PFSK-1 (cell line): Measurements from ENCODE around the gene OGFR.

Experiments used
- FOXP2 ChIP-seq: optimal IDR thresholded peaks from 2 replicates; pipeline ENCODE3; 2011; ENCODE audit warnings: borderline replicate concordance, control low read depth, inconsistent platforms; ENCODE audit not compliant: insufficient read depth; ENCODE audit errors: extremely low read length, extremely low read depth
- POLR2AphosphoS5 ChIP-seq: IDR thresholded peaks from 2 replicates; pipeline ENCODE4 v1.6.1; 2012; ENCODE audit warnings: low read depth, mild to moderate bottlenecking, control low read depth, low read length, moderate library complexity
- REST ChIP-seq, 2 experiments: IDR thresholded peaks; 2 replicates each; pipeline versions ENCODE4 v1.6.1 to v1.8.0; 2011 to 2012; ENCODE audit warnings: low read depth in 2 of 2, low read length in 2 of 2, control low read depth in 1 of 2, inconsistent platforms in 1 of 2, mild to moderate bottlenecking in 1 of 2, moderate library complexity in 1 of 2; ENCODE audit not compliant: insufficient read depth in 1 of 2
- SIN3A ChIP-seq: IDR thresholded peaks from 2 replicates; pipeline ENCODE4 v1.6.1; 2012; ENCODE audit warnings: mild to moderate bottlenecking, low read length, moderate library complexity, borderline replicate concordance; ENCODE audit not compliant: insufficient read depth
- TAF1 ChIP-seq: IDR thresholded peaks from 2 replicates; pipeline ENCODE4 v1.6.1; 2012; ENCODE audit warnings: low read length, control low read depth, borderline replicate concordance; ENCODE audit not compliant: insufficient read depth

Gene OGFR

GRCh38 chr20:62772103-62772611 lies 32.5 kb upstream of the OGFR start:
- TF ChIP-seq TAF1 (no peak), SIN3A (no peak), REST (IDR thresholded peaks at IDR 0.05; ENCODE audit: insufficient read depth in 1 of 2, low read depth in 2 of 2, low read length in 2 of 2) (no peak), POLR2AphosphoS5 (no peak), FOXP2 (no peak)

GRCh38 chr20:62772619-62772989 lies 32.0 kb upstream of the OGFR start:
- no peak for TF ChIP-seq FOXP2
- no peak for TF ChIP-seq REST (IDR thresholded peaks at IDR 0.05; ENCODE audit: insufficient read depth in 1 of 2, low read depth in 2 of 2, low read length in 2 of 2)
- no peak for TF ChIP-seq SIN3A
- TF ChIP-seq TAF1, result no peak
- no peak for TF ChIP-seq POLR2AphosphoS5

GRCh38 chr20:62772990-62773844 lies 31.4 kb upstream of the OGFR start:
- no peak for TF ChIP-seq TAF1

GRCh38 chr20:62773845-62774714 lies 30.6 kb upstream of the OGFR start:
- no peak for TF ChIP-seq SIN3A

- TF ChIP-seq REST (IDR thresholded peaks at IDR 0.05; ENCODE audit: insufficient read depth in 1 of 2, low read depth in 2 of 2, low read length in 2 of 2) (no peak), TAF1 (no peak), SIN3A (no peak), FOXP2 (no peak), POLR2AphosphoS5 (no peak)
Observed at GRCh38 chr20:62774762-62775161, 29.9 kb upstream of the OGFR start.

GRCh38 chr20:62775206-62775605 lies 29.4 kb upstream of the OGFR start:
- TF ChIP-seq TAF1 (no peak), POLR2AphosphoS5 (no peak), FOXP2 (no peak), REST (IDR thresholded peaks at IDR 0.05; ENCODE audit: insufficient read depth in 1 of 2, low read depth in 2 of 2, low read length in 2 of 2) (no peak), SIN3A (no peak)
